ENCODE measurements around the gene SND1. TPM values are rescaled to one million over a fixed set of nuclear protein-coding genes. Genes with fewer than 3 reads are reported as not detected.

The SND1 gene
- polyA plus RNA-seq, 1 donor, result 92.5 TPM

GRCh38 chr7:128003167-128003566 is 351.2 kb downstream of the SND1 start:
- no peak for DNase-seq

DNA sequence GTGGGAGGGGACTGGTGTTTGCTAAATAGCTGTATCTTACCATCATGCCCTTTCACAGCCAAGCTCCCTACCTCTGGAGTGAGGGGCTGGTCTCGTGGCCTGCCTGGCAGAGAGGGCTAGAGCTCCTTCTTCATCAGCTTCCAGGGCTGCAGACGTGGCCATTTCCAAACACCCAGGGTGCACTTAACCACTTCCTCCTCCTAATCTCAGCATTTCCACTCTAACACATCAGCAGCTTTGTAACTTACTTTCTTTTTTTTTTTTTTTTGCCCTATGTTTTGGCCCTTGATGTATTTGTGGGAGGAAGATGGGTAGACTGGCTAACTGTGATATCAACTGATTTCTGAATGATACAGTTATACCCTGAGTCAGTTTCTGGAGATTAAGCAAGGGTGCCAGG is 351.8 kb downstream of the SND1 start:
- DNase-seq, result no peak

GRCh38 chr7:128004623-128005022 is 352.6 kb downstream of the SND1 start:
- DNase-seq, result no peak

DNA sequence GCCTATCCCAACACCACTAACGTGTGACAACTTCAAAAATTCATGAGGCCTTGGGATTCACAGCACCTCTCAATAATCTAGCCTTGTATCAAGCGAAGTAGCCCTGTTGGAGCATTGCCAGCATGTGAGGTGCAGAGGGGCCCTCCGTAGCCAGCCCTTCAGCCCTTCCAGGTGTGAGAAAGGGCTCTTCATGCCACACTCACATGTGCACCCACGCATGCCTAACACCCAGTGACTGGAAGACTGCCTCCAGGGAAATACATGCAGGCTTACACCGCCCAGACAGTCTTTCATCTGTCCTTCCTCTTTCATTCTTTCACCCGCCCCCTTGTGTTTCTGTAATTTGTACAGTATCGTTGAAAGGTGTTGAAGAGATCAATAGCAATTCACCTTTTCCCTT is 353.1 kb downstream of the SND1 start:
- DNase-seq, result no peak

- no peak for DNase-seq
These were observed 353.8 kb downstream of the SND1 start for GRCh38 chr7:128005759-128006159.

- no peak for DNase-seq
These were observed 354.7 kb downstream of the SND1 start for GRCh38 chr7:128006550-128007302.

DNA sequence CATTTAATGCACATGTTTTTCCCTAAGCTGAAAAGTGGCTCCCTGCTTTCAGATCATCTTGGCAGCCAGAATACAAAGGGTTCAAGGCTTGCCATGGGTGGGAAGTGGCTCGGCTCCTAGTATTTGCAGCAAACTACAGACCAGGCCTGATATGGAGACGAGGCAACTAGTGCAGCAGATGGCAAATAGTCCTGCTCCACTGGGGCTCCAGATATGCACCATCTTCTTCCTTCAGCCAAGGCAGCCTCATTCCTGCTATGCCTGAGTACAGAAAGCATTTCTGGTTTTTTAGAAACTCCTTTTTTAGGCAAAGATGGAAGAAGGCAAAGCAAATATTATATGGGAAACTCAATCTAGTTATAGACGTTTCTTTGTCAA is 355.3 kb downstream of the SND1 start:
- DNase-seq, result no peak

DNA sequence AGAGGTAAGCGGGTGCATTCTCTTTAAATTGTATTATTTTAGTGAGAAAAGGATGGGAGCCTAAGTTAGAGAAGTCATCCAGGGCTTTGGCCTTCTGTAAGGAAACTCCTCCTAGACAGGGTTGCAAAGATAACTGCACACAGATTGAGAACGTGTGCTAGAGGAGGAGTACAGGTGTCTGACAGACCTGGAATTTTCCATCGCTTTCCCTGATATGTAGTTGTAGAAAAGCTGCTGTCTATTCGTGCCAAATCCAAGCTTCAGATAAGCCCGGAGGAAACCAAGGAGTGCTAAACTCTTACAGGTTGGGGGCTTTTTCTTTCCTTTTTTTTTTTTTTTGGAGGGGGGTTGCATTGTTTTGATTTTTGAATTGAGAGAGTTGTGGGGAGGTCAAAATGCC is 356.1 kb downstream of the SND1 start:
- DNase-seq, result no peak

DNA sequence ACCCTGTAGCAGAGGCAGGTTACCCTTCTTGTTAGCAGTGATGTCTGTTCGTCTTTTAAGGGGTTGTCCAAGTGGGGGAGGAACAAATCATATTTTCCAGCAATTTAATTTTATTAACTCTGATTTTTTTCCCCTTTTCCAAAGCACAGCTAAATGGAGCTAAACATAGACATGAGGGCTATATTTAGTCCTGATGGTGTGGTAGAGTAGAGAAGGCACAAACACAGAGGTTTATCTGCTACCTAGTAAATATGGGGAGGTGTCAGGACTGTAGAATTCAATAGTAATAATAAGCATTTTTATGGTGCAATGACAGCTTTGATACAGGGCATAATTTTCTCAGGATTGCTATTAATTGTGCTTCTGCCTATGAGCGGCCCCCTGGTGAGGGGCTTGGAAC is 356.8 kb downstream of the SND1 start:
- no peak for DNase-seq

DNA sequence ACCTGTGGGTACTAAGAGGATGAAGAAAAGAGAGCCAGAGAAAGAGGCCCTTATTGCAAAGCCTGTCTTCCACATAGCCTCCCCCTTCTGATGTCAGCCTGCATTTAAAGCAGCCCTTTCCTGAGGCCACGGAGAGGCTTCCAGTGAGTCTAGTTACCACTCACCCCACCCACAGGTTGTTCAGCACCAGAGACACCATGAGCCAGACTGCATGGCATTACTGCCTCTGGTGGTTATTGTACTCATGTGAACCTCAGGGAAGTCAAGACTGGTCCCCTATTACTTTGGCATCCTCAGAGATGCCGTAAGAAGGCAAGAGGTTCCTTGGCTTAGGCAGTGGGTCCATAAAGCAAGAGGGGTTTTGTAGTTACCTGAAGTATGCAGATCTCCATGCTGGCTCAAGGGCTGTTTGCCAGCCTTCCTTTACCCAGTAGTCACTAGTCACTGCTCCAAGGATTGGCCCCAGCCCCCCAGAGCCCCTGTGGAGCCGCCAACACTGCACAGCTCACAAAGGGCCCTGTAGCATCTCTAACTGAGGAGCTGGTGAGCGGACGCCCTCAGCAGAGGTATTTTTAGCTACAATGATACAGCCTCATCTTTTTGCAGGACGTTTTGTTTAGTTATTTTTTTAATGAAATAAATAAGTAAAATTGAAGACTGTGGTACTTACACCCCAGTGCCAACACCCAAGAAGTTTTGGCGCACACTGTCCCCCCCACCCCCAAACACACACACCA is 358.6 kb downstream of the SND1 start:
- no peak for DNase-seq

GRCh38 chr7:128011131-128011661 is 359.2 kb downstream of the SND1 start:
- DNase-seq, result no peak

DNA sequence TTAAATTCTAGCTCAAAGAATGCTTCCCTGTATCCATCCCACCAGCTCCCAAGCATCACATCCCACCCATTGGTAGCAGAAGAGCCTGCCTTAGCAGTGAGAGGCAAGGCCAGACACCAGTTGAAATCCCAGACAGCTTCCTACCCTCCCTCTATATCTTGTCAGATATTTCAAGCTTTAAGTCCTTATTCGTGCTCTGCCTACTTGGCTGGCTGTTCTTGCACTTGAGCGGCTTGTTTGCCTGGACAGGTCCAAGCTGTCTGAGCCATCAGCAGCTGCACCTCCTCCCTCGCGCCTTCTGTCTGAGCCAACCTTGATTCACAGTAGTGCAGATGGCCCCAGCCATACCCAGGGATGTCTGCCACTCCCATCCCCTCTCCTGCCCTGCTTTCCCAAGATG is 362.8 kb downstream of the SND1 start:
- DNase-seq, result no peak

DNA sequence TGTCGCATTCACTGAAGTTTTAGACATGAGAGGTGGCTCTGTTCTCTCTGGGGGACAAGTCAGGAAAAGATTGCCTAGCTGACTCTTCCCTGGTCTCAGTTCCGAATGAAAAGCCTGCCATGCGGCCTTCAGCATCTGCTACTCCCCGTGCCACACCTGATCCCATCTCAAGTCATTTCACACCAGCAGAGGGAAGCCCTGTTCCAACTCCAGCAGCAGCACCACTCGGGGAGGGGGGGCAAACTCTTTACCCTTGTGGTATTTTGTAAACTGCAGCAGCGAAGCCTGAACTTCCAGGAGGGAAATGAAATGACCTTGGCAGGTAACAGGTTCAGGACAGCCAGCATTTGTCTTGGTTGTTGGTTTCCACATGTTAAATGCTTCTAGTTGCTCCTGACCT is 365.5 kb downstream of the SND1 start:
- no peak for DNase-seq

DNA sequence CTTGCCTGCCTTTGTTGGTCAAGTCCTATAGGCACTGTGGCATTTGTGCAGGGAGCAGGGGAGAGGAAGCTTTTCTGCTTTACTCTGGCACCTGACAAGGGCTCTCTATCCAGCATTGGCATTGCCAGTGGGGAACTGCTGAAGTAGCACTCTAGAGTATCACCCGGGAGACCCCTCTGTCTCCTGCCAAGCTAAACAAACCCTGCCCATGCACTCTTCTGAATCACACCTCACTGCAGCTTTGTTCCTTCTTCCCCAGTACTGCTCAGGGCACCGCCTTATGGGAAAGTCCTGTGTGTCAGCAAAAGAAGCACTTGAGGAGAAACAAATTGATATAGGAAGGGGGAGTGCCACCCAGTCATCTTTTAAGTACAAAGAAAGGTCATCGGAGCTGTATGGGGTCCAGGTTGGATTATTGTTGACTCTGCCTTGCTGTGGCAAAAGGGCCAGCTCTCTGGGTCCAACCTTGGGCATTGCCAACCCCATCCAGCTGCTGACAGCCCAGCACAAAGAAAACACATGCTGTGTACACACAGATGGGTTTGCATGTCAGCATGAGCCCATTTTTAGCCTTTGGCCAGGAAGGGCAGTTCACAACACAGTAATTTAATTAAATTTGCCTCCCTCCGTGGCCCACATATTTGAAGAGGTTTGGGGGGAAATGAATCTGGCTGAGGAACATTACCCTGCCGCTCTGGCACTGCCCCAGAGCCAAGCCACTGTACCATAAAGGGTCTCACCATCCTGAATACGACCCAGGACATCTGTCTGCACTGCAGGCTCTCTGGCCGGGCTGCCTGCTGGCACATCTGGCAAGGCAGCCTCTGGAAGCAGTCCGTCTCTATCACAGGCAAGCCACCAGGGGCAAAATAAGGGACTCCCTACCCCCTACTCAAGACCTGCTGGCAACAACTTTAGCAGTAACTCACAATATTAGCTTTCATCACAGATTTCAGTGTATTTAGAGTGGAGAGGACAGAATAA is 366.2 kb downstream of the SND1 start:
- DNase-seq, result no peak

- DNase-seq, result no peak
These were observed 367.3 kb downstream of the SND1 start for GRCh38 chr7:128019288-128019687.

DNA sequence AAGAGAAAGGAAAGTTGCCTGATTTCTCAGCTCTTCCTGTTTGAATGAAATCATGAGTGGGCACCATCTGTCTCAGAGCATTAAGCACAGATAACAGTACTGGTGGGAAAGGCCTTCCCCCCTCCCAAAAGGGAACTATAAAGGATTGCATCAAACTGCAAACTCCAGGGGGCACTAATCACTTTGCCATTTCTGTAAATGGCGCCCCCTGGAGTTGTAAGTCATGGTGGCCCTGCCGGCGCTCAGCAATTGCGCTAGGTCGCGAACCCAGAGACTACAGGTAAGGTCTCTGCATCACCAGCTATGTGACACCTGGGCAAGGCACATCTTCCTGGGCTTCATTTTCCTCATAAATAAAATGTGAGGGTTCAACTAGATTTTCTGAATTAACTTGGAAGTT is 368.2 kb downstream of the SND1 start:
- DNase-seq, result no peak

DNA sequence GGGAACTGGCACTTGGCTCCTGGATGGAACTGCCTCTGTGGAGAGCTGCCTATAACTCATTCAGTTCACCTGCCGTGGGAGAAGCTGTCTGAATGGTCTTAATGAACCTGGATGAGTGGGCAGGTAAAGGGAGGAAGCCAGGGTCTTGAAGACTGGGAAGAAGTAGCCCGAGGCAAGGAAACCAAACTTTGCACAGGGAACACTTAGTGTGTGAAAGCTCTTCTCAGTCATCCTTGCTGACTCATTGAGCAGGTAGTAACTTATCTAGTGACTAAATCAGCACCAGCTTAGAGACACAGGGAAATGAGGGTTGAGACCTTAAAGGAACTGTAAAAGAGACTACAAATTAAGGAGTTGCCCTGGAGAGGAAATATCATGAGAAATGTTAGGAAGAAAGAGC is 369.4 kb downstream of the SND1 start:
- DNase-seq, result no peak

DNA sequence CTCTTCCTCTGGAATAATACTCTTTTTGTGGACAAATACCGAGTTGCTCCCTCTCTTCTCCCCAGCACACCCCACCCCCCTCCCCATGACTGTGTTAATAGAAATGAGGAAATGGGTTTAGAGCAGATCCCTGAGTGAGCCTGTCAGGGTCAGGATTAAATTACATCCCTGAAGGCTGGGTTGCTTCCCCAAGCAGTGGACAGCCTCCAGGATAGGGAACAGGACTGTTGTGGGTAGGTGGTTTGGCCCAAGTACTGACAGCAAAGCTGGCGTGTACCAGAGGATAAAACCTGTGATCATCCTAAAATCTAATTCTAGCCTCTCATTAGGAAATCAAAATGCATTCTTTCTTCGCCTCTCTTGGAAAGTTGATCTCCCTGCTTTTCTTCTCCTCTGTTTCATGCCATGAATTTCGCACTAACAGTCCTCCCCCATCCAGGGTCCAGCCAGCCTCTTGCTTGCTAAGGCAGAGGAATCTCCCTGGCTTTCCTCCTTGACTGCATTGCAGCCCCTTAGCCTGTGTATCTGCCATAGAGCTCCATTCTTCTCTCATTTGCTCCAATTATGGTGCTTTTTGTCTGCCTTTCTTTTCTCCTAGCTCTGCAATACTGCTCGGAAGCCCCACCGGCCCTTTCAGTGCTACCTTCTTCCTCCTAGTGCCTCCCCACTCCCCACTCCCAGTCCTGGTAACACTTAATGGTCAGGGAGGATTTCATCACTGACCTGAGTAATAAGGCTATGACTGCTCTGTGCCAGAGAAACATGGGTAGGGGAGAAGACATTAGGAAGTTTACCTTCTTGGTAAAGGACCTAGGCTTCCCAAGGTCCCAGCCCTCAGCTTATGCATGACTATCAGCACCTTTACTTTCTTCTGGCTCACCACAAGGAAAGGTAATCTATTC is 370.9 kb downstream of the SND1 start:
- DNase-seq, result no peak

DNA sequence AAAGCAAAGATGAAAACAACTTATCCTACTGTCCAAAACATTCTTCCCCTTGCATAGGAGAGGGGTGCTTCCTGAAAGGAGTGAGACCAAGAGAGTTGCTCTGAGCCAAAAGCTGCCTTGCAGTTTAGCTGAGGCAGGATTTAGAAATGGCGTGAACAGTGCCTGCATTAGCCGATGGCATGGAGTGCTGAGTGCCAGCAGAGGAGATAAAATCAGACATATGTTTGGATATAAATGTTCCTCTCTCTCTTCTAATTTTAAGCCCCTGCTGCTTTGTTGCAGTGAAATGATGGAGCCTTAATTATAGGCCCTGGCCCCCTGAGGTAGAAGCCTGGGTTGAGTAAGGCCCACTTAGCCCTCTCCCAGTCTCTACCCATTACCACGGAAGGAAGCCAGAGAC is 372.2 kb downstream of the SND1 start:
- DNase-seq, result no peak

GRCh38 chr7:128025380-128025779 is 373.4 kb downstream of the SND1 start:
- DNase-seq, result no peak

DNA sequence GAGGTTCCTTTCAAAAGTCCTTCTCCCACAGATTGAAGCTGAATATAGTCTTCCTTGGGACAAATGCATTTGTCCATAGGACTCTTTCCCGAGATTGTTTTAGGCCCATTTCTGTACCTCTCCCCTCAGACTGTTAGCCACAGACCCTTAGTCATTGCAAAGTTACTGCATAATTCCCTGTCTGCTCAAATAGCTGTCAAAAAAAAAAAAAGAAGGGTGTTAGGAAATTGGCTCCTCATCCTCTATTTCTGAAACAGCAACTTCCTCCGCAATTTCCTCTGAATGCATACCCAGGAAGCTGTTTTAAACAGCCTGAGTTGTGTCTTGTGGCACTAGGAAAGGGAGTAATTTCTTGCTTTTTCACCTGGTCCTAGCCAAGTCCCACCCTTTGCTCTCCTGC is 373.8 kb downstream of the SND1 start:
- DNase-seq, result no peak

- DNase-seq, result no peak
These were observed 374.6 kb downstream of the SND1 start for GRCh38 chr7:128026551-128026950.

Measured in hindlimb muscle (tissue), 1 donor.